NCI-H1694 treated with DMSO at 0.1 percent for 48 hours (cell line): ENCODE measurements around the gene TBX21.

Experiments
- DNase-seq: peaks from one replicate; lab custom pipeline; 2025; lab: John Stamatoyannopoulos, UW

The TBX21 gene, protein sequence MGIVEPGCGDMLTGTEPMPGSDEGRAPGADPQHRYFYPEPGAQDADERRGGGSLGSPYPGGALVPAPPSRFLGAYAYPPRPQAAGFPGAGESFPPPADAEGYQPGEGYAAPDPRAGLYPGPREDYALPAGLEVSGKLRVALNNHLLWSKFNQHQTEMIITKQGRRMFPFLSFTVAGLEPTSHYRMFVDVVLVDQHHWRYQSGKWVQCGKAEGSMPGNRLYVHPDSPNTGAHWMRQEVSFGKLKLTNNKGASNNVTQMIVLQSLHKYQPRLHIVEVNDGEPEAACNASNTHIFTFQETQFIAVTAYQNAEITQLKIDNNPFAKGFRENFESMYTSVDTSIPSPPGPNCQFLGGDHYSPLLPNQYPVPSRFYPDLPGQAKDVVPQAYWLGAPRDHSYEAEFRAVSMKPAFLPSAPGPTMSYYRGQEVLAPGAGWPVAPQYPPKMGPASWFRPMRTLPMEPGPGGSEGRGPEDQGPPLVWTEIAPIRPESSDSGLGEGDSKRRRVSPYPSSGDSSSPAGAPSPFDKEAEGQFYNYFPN

DNA sequence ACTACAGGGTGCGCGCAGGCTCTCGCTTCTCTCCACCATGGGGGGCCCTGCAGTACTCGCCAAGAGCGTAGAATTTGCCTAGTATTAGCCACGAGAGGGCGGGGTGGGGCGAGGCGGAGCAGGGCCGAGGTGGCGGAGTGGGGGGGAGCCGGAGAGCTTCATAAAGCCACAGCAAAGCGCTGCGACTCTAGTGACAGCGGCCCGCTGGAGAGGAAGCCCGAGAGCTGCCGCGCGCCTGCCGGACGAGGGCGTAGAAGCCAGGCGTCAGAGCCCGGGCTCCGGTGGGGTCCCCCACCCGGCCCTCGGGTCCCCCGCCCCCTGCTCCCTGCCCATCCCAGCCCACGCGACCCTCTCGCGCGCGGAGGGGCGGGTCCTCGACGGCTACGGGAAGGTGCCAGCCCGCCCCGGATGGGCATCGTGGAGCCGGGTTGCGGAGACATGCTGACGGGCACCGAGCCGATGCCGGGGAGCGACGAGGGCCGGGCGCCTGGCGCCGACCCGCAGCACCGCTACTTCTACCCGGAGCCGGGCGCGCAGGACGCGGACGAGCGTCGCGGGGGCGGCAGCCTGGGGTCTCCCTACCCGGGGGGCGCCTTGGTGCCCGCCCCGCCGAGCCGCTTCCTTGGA, at the start of gene TBX21:
TSS of gene TBX21 (plus strand) at position 190 of the 627 bp plus-strand sequence. CDS start at position 409, 219 bp downstream.
- DNase-seq: peak; percentile 64

DNA sequence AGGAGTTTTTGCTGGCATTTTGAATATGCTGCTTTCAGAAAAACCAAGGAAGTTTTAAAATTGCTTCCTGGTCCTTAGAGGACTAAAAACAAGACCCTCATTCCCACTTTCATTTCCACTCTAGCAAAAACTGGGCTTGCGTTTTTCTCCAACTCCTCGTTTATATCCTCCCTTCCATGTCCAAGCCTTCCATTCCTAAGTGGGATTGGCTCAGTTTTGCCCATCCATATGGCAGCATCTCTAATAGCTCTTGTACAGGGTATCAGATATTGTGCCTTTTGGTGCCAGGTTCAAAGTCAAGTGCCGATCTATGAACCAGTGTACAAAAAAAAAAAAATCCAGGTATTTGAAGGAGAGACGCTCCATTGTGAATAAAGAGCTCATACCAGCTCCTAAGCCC, 49.0 kb upstream of the TBX21 start:
- DNase-seq: no peak

DNA sequence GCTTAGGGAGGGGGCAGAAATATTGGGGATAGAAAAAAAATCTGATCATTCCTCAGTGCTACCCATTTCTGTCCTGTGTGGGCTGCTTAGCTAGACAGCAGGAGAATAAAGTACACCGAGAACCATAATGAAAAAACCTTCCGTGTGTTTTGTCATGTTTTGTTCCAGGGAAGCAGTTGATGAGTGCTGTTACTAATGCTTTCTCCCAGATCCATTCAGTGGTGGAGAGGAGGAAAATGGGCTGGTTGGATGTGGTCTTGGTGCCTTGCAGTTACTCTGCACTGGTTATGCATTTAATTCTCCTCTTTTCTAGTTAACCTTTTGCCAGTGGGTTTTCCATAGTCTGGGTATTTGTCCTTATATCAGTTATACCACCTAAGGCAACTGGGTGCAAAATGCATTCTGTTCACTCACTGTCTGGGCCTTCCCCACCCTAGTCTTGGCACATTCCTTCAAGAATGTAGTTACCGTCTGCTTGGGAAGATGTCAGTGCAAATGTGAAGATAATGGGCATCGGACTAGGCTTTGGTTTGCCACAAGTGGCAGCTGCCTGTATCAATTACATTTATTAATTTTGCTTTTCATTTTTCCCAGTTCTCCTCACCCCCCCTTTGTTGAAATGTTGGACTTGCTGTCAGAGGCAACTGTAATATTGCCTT, 48.4 kb upstream of the TBX21 start:
- DNase-seq: no peak

DNA sequence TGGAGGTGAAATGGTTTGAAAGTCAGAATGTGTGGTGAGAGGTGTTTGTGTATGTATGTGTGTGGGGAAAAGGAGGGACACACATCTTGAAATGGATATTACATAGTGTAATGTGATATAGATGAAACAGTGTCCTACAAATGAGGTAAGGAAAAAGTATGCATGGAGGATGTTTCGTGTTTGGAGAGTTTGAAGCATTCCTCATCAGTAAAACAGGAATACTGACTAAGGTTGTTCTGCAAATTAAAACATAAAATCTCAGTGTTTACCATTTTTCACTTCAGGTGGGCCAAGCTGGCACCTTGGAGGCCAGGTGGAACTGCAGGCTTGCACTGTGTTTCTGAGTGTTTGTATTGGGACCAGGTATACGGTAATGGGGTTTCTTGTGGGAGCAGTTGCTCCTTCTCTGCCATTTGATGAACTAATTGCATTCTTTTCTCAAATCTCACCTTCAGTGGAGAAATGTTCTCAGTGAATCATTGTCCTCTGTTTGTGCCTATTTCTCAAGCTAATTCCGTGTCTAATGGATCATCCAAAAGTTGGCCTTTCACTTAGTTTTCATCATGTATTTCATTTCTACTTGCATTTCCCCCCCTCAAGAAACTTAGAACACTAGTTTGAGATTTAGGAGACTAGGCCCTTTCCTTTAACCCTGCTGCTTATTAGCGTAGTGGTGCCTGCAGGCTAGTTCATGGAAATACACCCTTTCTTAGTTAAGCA, 47.3 kb upstream of the TBX21 start:
- DNase-seq: no peak

DNA sequence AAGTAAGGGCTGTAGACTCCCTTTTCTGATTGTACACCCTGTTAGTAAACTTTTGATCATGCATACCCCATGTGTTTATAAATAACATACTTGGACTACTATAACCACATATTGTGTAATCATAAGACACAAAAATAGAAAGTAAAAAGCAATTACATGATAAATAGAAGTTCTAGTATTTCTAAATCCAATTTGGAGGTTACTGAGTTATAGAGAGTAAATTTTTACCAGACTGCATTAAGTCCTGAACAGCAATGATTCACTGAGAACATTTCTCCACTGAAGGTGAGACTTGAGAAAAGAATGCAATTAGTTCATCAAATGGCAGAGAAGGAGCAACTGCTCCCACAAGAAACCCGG, 46.8 kb upstream of the TBX21 start:
- DNase-seq: no peak

DNA sequence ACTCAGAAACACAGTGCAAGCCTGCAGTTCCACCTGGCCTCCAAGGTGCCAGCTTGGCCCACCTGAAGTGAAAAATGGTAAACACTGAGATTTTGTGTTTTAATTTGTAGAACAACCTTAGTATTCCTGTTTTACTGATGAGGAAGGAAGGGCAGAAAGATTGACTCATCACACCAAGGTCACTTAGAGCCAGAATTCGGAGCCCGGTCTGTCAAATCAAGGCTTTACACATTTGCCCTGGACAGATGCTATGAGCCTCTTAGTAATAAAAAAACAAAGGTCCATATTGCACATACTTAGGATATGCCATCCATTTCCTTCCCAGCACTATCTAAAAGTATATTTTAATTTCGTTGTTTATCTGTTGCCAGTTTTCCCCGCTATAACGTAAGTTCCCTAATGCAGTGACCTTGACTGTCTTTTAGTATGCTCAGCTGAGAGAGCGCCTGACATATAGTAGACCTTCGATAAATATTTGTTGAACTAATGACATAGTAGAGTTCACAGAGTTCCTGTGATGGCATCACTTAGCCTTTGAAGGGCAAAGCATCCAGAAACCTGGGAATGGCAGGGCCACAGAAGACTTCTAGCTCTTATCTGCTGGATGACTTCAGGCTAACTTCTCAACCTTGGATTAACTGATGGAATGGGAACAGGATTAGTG, 46.2 kb upstream of the TBX21 start:
- no peak for DNase-seq

DNA sequence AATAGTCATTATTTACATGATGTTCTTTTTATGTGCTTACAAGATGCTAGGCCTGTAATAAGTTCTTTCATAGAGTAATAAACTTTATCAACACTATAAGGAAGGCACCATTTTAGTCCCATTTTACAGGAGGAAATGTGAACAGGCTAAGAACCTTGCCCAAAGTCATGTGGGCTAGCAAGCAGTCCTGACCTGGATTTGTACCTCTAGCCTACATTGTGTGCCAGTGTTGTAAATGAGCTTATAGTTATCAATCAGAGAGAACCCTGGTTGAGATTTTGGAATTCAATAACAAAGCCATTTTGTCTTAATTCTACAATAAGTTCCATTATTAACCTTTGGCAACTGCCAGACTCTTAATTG, 45.7 kb upstream of the TBX21 start:
- DNase-seq: no peak

DNA sequence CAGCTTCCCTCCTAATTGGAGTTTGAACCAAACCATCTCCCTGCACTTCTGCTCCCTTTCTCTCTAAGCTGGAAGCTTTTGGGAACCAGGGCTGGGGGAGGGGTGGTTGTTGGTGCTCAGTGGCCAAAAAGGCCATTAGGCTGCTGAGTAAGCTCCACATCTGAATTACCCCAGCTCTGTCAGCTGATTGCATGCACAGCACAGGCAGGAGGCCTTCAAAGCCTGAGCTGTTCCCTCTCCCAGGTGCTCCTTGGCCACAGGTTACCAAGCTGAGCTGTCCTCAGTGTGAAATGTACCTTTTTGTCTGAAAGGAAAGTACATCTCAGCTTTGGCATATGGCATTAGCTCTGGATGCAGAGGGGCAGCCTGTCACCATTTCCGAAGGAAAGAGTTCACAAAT, 45.3 kb upstream of the TBX21 start:
- no peak for DNase-seq

DNA sequence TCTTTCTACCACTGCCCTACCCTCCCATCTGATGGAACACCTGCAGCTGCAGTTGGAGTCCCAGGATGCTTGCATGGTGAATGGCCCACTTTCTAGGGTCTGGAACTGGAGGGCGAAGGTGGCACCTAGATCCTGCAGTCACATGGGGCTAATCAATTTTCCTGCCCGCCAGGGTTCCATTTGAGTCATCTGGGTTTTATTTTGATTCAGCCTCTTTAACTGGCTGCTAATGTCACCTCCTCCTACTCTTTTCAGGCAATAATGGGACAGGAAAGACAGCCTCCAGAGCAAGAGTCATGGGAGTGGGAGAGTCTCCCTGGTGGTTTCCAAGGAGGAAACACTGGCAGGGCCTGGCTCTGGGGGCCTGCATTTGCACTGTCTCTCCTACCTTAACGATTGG, 42.9 kb upstream of the TBX21 start:
- DNase-seq: no peak

DNA sequence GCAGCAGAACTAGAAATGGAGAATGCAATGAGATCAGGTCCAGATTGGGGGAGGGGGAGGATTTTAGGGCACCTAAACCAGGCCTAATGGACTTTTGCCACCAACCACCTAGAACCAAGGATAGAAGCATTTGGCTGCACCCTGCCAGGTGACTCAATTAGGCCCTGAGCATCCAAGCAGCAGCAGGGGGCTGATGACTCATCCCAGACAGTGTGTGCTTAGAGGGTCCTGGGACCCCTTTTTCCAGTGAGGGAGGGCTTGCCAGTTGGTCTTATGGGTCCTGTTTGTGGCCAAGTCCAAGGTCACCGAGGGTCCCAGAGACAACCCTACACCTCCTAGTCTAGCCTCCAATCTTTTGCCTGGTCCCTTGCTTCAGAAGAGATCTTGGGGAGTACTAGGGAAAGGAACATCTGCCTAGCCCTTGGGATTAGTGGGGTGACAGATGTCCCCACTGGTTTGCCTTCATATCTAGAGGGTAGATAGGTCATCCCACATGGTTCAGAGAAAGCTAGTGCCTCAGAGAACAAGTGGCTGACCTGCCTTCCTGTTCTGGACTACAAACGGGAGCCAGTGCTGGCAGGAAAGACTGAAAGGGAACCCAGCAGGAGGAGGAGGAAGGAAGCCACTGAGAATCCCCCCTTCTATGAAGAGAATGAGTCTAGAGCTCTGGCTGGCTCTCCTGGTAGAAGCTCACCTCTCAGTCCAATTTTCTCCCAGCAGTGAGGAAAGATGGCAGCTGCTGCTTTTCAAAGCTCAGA, 40.7 kb upstream of the TBX21 start:
- DNase-seq: no peak

DNA sequence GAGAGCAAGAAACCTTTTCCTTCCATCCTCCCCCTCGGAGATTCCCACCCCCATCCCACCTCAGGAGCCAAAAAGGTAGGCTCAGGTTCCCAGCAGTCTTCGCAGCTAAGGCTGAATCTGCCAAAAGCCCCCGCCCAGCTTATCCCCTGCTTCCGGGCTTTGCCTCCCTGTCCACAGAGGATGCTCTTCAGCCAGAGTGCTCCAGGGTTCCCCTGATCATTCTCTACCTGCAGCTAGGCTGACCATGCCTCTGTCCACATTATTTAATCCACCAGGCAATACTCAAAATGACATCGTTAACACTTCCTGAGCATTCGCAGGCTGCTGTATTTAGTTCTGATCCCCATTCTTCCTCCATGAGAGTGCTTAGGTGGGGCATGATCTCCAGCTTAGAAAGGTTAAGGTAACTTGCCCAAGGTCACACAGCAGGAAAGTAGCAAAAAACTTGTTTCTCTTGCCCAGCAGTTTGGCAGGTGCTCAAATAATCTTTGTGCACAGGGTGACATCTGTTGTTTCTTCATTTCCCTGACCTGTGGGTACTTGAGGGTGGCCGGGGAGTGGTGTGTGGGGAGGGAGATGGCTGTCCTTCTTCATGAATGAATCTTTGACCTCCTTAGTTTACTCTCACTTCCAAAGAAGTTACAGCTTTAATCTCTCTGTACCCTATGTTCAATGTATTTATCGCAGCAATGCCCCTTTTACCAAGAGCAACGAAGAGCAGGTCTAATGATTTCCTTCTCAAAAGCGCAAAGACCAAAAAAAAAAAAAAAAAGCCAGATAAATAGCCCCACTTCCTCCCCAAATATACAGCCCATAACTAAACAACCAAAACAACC, 39.9 kb upstream of the TBX21 start:
- peak; percentile 27 for DNase-seq

DNA sequence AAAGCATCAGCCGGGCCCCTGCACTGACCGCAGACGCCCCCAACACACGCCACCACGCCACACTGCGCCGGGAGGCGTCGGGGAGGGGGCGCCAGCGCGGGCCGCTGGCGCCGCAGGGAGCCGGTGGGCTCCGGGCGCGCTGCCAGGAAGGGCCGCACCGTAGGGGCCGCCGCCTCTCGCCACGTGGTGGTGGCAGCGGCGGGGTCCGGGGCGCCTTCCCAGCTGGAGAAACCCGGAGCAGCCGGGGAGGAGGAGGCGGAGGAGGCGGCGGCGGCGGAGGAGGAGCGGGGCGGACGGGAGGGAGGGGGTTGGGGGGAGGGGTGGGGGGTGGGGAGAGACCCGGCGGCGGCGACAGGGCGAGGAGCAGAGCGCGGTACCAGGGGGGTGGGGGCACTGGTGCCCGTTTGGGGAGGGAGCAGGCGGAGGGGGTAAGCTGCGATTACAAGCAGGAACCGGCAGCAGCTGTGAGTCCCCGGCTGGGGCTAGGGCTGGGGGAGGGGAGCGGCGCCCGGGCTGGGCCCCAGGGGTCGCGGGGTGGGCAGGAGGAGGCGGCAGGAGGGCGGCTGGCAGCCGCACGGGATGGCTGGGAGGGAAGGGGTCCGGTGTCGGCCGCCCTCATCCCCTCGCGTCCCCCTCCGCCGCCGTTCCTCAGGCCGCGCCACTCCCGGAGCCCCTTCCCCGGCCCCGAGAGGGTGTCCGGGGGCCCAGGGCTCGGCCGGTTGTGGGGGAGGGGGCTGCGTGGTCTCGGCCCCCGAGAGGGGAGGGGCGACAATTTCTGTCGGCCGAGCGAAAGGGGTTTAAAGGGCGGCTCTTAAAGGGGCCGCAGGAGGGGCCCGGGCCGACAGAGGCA, 39.1 kb upstream of the TBX21 start, which contains the start of gene TBKBP1:
TSS of gene TBKBP1 (plus strand) at position 431 of the 850 bp plus-strand sequence. CDS start 1,952 bp downstream, outside the sequence.
- no peak for DNase-seq

DNA sequence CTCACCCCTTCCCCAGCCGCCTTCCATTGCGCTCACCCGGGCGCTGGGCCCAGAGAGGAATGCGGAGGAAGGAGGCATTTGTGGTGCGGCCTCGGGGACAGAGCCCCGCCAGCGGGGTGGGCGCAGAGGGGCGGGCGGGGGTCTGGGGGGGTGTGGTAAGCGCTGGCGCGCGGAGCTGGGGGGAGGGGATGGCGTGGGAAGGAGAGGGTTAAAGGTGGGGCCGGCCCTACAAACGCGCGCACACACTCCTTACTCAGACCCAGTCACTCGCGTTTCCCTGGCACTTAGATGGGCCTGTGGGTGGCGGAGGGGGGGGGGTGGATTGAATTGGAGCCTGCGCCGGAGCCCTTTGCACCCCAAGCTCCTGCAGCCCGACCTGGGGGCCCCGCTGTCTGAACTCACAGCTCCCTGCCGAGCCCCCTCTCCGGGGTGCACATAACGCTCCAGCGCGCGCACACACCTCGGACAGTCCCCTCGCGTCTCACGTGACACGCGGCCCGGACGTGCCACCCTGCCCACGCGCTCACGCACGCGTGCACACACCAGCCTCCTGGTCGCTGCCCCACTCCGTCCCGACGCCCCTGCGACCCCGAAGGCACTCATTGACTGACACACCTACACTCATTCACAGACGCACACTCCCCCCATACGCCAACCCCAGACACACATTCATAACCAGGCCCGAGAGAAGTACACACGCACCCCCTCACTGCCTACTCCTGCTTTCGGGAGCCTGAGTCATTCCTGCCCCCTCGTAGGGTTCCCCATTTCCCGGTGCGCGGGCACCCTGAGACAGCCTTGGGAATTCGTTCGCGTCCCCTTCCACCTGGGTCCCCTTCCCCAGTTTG, 38.2 kb upstream of the TBX21 start:
- no peak for DNase-seq

DNA sequence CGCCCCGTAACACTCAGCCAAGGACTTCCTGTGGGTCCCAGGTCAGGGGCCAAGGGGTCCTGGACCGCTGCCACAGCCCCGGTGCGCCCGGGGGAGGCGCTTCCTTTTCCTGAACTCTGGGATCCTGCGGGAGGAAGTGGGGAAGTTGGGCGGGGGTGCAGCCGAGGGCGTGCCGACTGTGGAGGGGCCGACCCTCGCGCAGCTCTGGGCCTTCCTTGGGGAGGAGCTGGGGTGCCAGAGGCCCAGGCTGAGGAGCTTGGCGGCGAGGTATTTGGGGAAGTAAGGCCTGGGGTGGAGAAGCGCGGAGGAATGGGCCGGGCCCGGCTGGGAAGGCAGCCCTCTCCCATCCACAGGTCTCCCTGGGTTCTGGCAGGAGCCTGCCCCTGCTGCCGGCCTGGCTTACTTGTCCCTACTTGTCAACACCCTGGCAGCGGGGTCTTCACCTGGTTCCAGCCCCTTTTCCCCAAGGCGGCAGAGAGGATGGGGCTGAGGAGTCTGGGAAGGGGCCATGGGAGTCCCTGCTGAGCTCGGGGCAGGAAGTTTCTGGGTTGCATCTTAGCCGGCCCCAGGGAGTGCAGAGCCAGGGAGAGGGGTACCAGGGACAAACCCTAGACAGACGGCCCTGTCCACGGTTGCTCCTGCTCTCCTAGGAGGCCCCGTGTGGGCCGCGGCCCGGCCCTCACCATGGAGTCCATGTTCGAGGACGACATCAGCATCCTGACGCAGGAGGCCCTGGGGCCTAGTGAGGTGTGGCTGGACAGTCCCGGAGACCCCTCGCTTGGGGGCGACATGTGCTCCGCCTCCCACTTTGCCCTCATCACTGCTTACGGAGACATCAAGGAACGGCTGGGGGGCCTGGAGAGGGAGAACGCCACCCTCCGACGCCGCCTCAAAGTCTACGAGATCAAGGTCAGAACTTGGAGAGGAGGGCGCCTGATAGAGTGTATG, 37.3 kb upstream of the TBX21 start:
- DNase-seq: no peak

DNA sequence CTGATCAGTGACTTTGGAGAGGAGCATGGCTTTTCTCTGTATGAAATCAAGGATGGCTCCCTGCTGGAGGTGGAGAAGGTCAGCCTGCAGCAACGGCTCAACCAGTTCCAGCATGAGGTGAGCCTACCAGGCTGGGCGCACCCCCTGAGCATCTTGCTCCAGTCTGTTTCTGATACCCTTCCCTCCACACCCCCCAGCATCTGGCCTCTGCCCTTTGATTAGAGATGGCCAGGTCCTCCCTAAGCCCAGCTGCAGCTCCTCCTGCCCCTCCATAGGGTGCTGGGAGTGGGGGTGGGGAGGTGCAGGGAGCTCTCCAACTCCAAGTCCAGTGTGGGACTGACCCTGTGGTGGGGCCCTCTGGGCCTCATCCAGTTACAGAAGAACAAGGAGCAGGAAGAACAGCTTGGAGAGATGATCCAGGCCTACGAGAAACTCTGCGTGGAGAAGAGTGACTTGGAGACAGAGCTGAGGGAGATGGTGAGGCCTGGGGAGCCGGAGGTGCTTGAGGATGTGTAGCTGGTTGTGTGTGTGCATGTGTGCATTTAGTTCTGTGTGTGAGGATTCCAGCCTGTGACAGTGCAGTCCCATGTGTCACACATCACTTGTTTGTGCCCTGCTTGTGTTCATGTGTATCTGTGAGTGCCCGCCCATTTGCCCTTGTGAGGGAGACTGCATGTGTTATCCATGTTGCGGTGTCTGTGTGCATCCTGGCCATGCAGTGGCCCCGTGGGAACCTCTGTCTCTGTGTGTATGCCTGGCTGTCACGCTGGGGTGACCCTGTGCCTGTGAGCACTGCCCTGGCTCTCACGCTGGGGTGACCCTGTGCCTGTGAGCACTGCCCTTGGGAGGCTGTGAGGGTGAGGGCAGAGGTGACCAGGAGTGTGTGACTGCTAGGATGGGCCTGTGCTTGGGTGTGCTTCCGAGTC, 36.1 kb upstream of the TBX21 start:
- no peak for DNase-seq
